Stimulated activated naive CD8-positive, alpha-beta T cell treated with anti-CD3 and anti-CD28 coated beads, Interleukin-15, amount 100 ng/mL, for 72 hours (primary cell): Measurements from ENCODE around the gene AMPH.

Experiments
- ATAC-seq: fragments of 150-1000 bp; cut with Tn5 transposase; 2 replicates; pipeline ENCODE4 v1.10.0; 2021; ENCODE audit warnings: mild to moderate bottlenecking, moderate library complexity
- DNase-seq, 2 donors: peaks; one replicate each; pipeline ENCODE4 v3.0.0; 2021 to 2022
- H3K27ac Mint-ChIP-seq, 2 donors: one replicate each; pipeline ENCODE4 v1.8.0; 2022; ENCODE audit warnings: mild to moderate bottlenecking in 2 of 2, mixed read lengths in 2 of 2, moderate library complexity in 2 of 2
- H3K27me3 Mint-ChIP-seq: one replicate; pipeline ENCODE4 v1.8.0; 2022; ENCODE audit warnings: mixed read lengths
- H3K4me1 Mint-ChIP-seq: one replicate; pipeline ENCODE4 v1.8.0; 2022; ENCODE audit warnings: mild to moderate bottlenecking, mixed read lengths
- H3K4me3 Mint-ChIP-seq, 2 donors: one replicate each; pipeline ENCODE4 v1.8.0; 2022; ENCODE audit warnings: mild to moderate bottlenecking in 2 of 2, mixed read lengths in 2 of 2, moderate library complexity in 1 of 2
- H3K9me3 Mint-ChIP-seq, 2 donors: one replicate each; pipeline ENCODE4 v1.8.0; 2022; ENCODE audit warnings: mixed read lengths in 2 of 2

Gene AMPH

DNA sequence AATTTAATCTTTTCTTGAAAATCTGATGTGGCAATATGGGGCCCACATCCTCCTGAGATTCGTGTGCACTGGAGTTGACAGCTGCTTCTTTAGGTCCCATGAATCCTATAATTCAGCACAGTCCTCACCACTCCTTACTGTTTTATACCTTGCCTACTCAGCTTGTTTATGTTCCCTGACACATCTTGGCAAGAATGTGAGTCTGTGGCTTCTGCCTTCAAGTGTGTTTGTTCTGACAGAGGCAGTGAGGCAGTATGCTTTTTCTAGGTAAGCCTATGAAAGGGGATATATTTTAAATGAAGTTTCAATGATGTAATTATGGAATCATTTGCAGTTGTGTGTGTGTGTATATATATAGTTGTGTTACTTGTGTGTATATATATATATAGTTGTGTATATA lies 106.4 kb downstream of the AMPH start:
- ATAC-seq, result no peak
- Mint-ChIP-seq H3K4me3 (no peak overlapping the region), H3K27me3 (peaks cover 7% of the 10 kb centered on the region), H3K9me3 (no peaks in the 10 kb centered on the region), H3K27ac (no peak overlapping the region), H3K4me1 (no peaks in the 10 kb centered on the region)
- no peak for DNase-seq

DNA sequence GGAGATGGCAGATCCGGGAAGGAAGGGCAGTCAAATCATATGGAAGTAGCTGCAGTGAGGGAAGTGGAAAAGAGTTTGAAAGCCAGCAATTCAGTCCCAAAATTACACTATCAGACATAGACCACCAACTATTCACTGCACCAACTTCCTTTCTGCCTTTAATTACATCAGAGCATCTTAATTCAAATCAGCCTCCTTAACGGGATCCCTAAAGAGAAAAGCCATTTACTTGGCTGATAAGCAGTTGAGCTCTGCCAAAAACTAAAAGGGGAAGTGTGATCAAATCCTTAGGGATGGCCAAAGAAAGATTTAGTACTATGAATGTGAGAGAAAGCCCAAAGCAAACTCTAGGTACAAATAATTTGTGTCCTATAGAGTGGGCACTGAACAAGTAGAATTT lies 110.4 kb downstream of the AMPH start:
- no peak for ATAC-seq
- Mint-ChIP-seq H3K9me3 (peaks cover 8 to 19% of the 10 kb centered on the region in 2 donors), H3K4me3 (no peak overlapping the region), H3K27me3 (no peaks in the 10 kb centered on the region), H3K27ac (no peak overlapping the region), H3K4me1 (no peaks in the 10 kb centered on the region)
- DNase-seq, result no peak

DNA sequence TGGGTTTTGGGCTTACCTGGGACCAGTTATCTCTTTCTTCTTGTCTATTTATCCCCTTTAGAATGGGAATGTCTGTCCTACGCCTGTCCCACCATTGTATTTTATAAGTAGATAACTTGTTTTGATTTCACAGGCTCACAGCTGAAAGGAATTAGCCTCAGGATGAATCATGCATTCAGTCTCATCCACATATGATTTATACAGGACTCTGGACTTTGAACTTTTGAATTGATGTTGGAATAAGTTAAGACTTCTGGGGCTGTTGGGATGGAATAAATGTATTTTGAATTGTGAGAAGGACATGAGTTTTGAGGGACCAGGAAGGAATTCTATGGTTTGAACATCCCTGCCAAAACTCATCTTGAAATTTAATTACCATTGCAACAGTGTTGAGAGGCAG lies 112.6 kb downstream of the AMPH start:
- Mint-ChIP-seq H3K4me3 (no peak overlapping the region), H3K4me1 (no peaks in the 10 kb centered on the region), H3K27ac (no peak overlapping the region), H3K9me3 (peaks cover 21 to 33% of the 10 kb centered on the region in 2 donors), H3K27me3 (no peaks in the 10 kb centered on the region)
- ATAC-seq (no peak), DNase-seq (no peak)

DNA sequence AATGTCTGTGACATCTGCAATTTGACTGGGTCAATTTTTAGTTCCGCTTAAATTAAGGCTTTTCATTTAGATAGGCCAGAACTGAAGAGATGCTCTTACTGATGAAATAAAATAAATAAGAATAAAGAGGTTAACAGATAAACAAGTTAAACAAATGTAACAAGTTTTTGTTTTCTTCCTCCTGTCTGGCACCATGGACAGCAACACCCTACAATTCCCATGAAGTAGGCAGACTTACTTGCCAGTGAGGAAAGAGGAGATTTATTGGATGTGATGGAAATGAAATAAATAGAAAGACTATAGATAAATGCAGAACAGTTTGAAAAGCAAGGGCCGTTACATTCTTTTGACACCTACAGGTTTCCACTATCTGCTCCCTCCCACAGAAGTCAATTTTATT lies 118.5 kb downstream of the AMPH start:
- H3K4me1 Mint-ChIP-seq, result no peaks in the 10 kb centered on the region
- no peak overlapping the region for H3K27ac Mint-ChIP-seq
- no peak for DNase-seq
- ATAC-seq, result no peak
- no peak overlapping the region for H3K4me3 Mint-ChIP-seq
- no peaks in the 10 kb centered on the region for H3K27me3 Mint-ChIP-seq
- H3K9me3 Mint-ChIP-seq, result peaks cover 21 to 33% of the 10 kb centered on the region in 2 donors

DNA sequence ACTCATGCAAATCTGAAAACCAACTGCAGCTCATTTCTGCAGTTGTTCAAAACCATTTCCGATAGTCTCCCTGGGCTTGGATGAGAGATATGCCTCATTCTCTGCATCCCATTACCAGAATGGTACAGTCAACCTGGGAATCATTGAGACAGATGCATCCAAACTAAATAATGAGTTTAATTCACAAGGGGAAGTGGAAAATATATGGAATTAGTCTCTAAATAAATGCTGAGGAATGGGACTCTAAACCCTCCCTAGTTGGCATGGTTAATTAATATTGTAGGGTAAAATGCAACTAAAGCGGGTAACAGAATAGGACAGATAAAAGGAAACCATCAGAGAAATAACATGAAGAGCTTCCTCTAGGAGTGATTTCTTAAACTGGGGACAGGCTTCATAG lies 118.9 kb downstream of the AMPH start:
- Mint-ChIP-seq H3K27ac (no peak overlapping the region), H3K4me3 (no peak overlapping the region), H3K27me3 (no peaks in the 10 kb centered on the region), H3K9me3 (peaks cover 18 to 29% of the 10 kb centered on the region in 2 donors), H3K4me1 (no peaks in the 10 kb centered on the region)
- ATAC-seq, result no peak
- DNase-seq, result no peak

DNA sequence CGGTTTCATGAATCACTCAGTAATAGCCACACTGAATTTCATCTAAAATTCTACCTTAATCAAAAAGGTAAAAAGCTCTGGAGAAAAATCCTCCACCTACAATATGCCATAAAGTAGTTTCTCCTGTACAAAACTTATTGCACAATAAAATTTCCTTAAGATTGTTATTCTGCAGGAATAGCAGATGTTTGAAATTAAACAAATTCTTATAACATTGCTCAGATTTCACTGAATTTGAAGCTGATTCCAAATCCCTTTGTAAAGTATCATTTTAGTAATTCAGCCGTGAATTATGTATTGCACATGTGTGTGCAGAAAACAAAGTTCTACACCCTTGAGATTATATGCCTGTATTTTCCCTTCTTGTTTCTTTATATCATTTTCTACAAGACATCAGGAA lies 123.8 kb downstream of the AMPH start:
- Mint-ChIP-seq H3K4me3 (no peak overlapping the region), H3K27me3 (peaks cover 17% of the 10 kb centered on the region)
- no peak for DNase-seq

DNA sequence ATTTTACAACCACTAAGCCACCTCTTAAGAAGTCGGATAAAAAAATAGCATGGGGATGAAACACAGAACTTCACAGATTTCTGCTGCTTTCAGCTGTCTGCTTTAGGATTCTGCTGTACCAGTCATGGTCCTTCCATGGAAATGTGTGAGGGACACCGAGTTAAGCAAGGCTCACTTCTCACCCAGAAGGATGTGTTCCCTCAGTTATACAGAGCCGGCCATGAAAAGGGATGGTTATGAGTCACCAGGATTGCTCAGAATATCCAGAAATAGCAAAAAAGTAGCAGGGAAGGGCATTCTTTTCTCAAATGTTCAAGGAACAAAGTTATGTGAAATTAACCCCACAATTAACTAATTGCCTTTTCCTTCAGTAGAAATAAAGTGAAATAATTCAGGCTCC lies 124.4 kb downstream of the AMPH start:
- Mint-ChIP-seq H3K4me1 (no peaks in the 10 kb centered on the region), H3K9me3 (no peaks in the 10 kb centered on the region), H3K4me3 (no peak overlapping the region), H3K27me3 (peaks cover 17% of the 10 kb centered on the region), H3K27ac (no peak overlapping the region)
- no peak for DNase-seq
- no peak for ATAC-seq

More for the DNA sequence above, 123.8 kb downstream of the AMPH start:
- no peak for ATAC-seq
- Mint-ChIP-seq H3K27ac (no peak overlapping the region), H3K4me1 (no peaks in the 10 kb centered on the region), H3K9me3 (no peaks in the 10 kb centered on the region)

DNA sequence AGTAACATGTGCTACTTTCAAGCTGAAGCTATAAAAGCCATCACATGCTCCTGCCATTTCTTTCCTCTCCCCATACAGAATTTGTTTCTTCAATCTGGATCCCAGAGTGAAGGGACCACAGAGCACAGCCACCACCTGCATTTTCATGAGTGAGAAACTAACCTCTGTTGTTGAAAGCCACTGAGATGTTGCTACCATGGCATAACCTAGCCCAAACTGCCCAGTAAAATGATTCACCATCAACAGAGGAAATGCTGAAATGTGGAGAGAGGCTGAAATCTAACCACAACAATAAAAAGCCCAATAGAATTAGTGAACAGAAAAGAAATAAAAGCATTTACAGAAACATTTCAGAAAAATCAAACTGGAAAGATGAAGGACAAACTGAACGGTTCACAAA lies 125.2 kb downstream of the AMPH start:
- DNase-seq (no peak), ATAC-seq (no peak)
- Mint-ChIP-seq H3K9me3 (no peaks in the 10 kb centered on the region), H3K27ac (no peak overlapping the region), H3K4me3 (no peak overlapping the region), H3K4me1 (no peaks in the 10 kb centered on the region), H3K27me3 (peaks cover 17% of the 10 kb centered on the region)

DNA sequence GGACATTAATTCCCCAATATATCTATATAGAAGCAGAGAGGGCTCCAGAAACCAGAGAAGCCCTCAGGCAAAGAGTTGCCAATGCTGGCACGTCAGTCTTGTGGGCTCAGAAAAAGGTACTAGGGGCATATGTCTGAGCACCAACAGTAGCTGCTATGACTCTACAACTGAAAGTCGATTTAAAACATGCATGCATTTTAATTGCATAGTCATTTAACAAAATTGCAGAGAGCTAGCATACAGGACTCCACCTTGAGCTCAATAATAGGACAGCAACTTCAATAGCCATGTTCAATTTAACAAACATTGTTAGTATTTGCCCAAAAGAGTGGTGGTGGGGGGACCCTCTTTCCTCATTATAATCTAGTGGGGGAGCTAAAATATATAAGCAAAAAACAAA lies 126.5 kb downstream of the AMPH start:
- ATAC-seq, result no peak
- no peak for DNase-seq
- no peak overlapping the region for H3K4me3 Mint-ChIP-seq

DNA sequence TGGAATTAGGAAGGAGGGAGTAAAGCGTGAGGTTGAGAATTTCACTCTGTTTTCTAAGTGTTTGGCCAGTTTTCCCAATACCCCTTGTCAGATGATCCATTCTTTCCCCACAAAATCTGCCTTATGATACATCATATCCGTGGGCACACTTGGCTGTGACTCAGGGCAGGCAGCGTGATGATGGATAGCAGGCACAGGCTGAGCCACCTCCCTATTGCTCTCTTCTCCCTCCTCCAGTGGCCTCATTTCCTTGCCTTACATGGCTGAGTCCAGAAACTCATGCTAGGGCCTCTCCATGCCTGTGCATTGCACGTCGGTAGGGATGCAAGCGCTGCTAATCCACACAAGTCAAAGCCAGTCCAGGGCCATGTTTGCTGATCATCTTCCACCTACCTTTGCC lies 128.3 kb downstream of the AMPH start:
- Mint-ChIP-seq H3K27me3 (peaks cover 26% of the 10 kb centered on the region), H3K9me3 (no peaks in the 10 kb centered on the region), H3K4me3 (no peak overlapping the region), H3K27ac (no peak overlapping the region), H3K4me1 (no peaks in the 10 kb centered on the region)
- DNase-seq (no peak), ATAC-seq (no peak)

More for the DNA sequence above, 126.5 kb downstream of the AMPH start:
- H3K27ac Mint-ChIP-seq, result peak overlapping the region in 1 of 2 donors; percentile 51
- H3K27me3 Mint-ChIP-seq, result peaks cover 24% of the 10 kb centered on the region
- no peaks in the 10 kb centered on the region for H3K4me1 Mint-ChIP-seq
- H3K9me3 Mint-ChIP-seq, result no peaks in the 10 kb centered on the region

DNA sequence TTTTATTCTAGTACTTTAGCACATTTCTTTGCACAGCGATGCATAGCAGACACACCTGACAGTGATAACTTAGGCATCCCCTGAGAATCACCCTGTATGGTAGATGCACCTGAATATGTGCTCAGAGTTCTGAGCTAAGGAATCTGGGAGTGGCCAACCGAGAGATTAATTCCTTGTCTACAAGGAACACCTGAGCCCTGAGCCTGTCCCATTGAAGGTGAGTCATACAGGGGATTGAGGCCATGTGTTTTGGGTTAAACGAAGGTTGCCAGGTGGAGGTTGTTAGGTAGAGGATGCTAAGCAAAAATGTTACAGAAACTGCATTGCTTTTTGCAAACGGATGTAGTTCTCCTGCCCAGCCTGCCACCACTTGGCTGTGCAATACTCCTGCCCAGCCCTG lies 128.9 kb downstream of the AMPH start:
- Mint-ChIP-seq H3K27me3 (peaks cover 26% of the 10 kb centered on the region), H3K4me3 (no peak overlapping the region), H3K27ac (no peak overlapping the region), H3K4me1 (no peaks in the 10 kb centered on the region), H3K9me3 (no peaks in the 10 kb centered on the region)
- ATAC-seq (no peak), DNase-seq (no peak)

DNA sequence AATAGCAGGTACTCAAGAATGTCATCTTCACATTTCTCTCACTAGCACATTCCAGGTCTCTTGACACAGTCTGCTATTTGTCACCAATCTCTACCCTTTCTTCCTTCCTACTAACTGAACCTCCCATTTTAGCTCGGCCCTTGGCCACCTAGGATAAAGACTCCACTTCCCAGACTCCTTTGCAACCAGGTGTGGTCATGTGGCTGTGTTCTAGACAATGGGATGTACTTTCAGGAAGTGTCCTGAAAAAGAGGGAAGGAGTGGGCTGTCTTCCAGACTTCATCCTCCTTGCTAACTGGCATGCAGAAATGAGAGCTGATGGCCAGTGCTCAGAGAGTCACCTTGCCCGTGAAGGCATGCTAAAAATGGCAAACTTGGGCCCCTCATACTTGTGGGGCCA lies 139.2 kb downstream of the AMPH start:
- Mint-ChIP-seq H3K4me3 (no peak overlapping the region), H3K9me3 (no peaks in the 10 kb centered on the region), H3K4me1 (no peaks in the 10 kb centered on the region), H3K27ac (no peak overlapping the region), H3K27me3 (peaks cover 20% of the 10 kb centered on the region)
- no peak for DNase-seq
- no peak for ATAC-seq

DNA sequence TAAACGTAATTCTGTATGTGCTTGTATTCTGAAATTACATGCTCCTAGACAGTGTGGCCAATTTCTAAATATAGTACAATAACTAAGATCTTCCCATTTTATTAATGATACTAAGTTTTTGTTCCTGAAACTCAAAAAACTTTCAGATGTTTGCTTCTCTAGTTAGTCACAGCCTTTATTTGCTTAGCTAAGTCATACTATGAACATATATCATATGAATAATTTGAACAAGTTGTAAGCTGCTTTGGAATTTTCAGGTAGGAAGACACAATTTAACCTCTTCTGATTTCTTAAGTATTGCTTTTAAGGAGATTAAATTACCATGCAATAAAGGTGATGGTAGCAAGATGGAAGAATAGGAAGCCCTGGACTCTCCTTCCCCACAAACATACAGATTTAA lies 148.7 kb downstream of the AMPH start:
- Mint-ChIP-seq H3K27ac (no peak overlapping the region), H3K27me3 (peaks cover 39% of the 10 kb centered on the region), H3K4me3 (no peak overlapping the region), H3K4me1 (no peaks in the 10 kb centered on the region), H3K9me3 (peaks cover 27 to 30% of the 10 kb centered on the region in 2 donors)
- DNase-seq (no peak), ATAC-seq (no peak)

DNA sequence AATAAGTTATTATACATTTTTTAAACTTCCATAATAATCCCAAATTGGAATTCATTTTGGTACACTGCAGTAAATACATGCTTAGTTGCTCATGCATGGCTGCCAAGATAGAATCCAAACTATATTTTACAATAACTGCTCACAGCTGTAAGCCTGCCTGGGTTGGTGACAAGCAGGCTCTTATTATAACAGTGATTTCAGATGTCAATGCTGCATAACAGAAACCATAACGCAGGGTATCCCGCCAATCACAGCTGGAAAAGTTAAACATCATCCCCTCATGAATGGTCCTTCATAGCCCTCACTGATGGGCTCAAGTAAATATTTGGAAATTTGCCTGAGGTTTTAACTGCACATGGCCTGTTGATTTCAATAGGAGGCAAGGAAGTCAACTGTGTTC lies 149.8 kb downstream of the AMPH start:
- ATAC-seq (no peak), DNase-seq (no peak)
- H3K4me1 Mint-ChIP-seq, result no peaks in the 10 kb centered on the region
- H3K27ac Mint-ChIP-seq, result no peak overlapping the region
- H3K9me3 Mint-ChIP-seq, result peaks cover 28 to 35% of the 10 kb centered on the region in 2 donors
- peaks cover 28% of the 10 kb centered on the region for H3K27me3 Mint-ChIP-seq
- no peak overlapping the region for H3K4me3 Mint-ChIP-seq

DNA sequence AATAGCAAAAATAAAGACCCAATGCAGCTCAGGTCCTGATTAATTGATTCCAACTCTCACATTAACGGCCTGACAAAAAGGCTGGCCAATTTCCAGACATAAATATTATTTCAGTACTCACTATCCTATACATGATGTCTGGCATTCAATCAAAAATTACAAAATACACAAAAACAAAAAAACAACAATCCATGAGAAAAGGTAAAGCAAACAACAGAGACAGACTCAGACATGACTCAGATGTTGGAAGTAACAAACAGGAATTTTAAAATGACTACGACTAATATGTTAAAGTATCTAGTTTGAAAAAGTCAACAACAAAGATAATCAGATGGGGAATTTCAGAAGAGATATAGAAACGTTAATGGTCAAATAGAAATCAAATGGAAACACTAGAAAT lies 152.8 kb downstream of the AMPH start:
- ATAC-seq (no peak), DNase-seq (no peak)
- H3K4me3 Mint-ChIP-seq, result no peak overlapping the region
- no peak overlapping the region for H3K27ac Mint-ChIP-seq
- peaks cover 14 to 25% of the 10 kb centered on the region in 2 donors for H3K9me3 Mint-ChIP-seq
- peaks cover 16% of the 10 kb centered on the region for H3K27me3 Mint-ChIP-seq
- H3K4me1 Mint-ChIP-seq, result no peaks in the 10 kb centered on the region

DNA sequence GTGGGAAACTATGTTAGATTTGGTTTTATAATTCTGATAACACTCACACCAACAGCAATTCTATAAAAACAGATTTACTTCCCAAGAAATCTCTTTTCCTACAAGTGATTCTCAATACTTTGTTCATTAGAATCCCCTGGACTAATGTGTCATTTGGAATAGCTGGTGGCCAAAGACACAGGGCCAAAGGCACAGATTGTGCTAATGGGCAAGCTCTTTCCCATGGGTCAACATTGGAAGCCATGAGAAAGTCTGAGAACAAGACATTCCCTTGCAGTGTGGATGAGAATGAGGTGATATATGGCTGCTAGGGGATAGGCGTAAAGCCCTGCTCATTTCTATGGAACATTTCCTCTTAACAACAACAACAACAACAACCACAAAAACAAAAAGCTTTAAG lies 153.8 kb downstream of the AMPH start:
- no peak overlapping the region for H3K4me3 Mint-ChIP-seq
- DNase-seq, result no peak
- peaks cover 5 to 17% of the 10 kb centered on the region in 2 donors for H3K9me3 Mint-ChIP-seq
- H3K4me1 Mint-ChIP-seq, result no peaks in the 10 kb centered on the region
- no peak overlapping the region for H3K27ac Mint-ChIP-seq
- no peak for ATAC-seq
- H3K27me3 Mint-ChIP-seq, result peaks cover 6% of the 10 kb centered on the region

DNA sequence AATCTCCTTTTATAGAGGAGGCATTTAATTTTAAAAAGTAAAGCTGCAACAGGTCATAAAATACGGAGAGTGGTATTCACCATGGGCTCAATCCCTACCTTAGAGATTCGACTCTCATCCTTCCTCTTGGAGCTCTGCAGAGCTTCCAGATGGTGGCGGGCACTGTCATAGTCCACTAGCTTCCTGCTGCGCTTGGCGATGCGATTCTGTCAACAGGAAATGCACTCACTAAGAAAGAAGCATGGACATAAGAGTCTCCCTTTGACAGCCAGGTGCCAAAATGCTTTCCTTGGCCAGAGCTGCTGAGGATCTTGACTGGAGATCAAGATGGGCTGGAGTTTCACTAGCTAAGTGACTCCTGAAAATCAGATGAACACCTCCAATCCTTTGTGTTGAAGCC lies 154.4 kb downstream of the AMPH start:
- no peaks in the 10 kb centered on the region for H3K27me3 Mint-ChIP-seq
- peaks cover 5 to 17% of the 10 kb centered on the region in 2 donors for H3K9me3 Mint-ChIP-seq
- ATAC-seq (no peak), DNase-seq (no peak)
- no peak overlapping the region for H3K27ac Mint-ChIP-seq
- no peaks in the 10 kb centered on the region for H3K4me1 Mint-ChIP-seq
- H3K4me3 Mint-ChIP-seq, result no peak overlapping the region
